DMS114 treated with DMSO at 0.1 percent for 48 hours (cell line): Measurements from ENCODE around the gene WSB1.
A peak's percentile ranks its signal among the peaks of the same experiment; 100 is the strongest.

Experiments used
- DNase-seq: peaks from one replicate; lab custom pipeline; 2025; ENCODE audit not compliant: unreplicated experiment; lab: John Stamatoyannopoulos, UW

Gene WSB1

GRCh38 chr17:27333410-27333980 lies 39.6 kb downstream of the WSB1 start:
- DNase-seq, result no peak

DNA sequence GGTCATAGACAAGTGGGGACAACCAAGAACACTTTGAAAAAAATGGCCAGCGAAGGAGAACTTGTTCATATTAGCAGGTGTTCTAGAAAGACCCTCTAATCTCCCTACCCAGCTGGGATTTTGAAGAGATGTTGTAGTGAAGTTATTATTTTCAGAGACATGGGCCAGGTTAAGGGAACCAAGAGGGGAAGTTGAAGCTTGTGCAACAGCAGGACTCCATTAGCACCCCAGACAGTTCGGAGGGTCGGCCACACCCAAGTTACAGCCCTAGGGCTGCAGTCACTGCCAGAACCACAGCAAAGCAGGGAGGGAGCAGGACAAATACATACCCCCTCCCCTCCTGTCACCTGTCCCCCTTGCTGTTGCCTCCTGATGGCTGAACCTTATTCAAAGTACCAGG lies 42.3 kb downstream of the WSB1 start:
- DNase-seq, result no peak

GRCh38 chr17:27338536-27338985 lies 44.6 kb downstream of the WSB1 start:
- DNase-seq, result no peak

DNA sequence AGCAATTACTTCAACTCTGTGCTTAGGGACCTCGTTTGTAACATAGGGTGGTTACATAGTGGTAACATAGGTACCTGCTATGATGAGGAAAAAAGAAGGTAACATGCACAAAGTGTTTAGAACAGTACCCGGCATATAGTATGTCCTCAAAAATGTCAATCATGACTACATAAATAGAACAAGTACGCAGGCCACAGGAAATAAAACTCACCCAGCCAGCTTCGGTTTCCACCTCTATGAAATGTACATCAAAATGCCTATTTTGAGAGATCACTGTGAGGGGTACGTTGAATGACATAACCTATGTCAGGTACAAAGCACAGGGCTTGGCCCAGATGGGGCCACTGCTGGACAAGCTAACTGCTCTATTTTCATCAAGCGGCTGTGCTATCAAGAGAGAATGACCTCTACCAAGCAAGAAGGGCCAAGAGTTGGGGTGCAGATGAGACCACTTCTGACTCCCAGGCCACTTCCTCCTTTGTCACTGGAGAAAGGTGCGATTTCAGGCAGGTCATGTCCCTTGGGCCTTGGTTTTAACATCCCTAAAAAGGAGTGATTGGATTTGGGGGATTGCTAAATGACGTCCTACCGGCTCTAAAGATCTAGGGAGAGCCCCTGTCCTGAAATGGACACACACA lies 45.4 kb downstream of the WSB1 start:
- no peak for DNase-seq

DNA sequence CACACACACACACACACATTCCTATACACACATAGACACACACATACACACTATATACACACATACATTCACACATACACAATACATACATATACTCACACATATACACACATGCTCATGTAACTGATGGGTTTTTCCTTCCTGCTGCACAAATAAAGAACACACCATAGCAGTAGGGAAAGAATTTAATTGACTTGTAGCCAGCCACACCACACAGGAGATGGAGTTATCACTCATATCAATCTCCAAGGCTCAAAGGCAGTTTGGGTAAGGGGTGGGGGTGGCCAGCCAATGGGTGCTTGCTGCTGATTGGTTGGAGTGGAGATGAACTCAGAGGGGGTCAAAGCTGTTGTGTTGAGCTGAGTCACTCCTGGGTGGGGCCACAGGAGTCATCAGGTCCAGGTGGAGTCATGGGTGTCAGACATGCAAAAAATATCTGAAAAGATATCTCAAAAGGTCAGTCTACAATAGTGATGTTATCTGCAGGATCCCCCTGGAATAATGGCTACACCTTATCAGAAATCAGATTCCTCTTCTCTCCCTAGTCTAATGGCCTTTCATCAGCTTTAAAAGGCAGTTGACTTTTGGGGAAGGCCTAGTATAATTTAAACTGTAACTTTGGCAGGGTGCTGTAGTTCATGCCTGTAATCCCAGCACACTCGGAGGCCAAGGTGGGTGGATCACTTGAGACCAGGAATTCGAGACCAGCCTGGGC lies 46.1 kb downstream of the WSB1 start:
- no peak for DNase-seq

GRCh38 chr17:27340575-27340974 lies 46.7 kb downstream of the WSB1 start:
- DNase-seq, result no peak

- DNase-seq, result no peak
Measured at GRCh38 chr17:27341041-27341471, 47.1 kb downstream of the WSB1 start.

- no peak for DNase-seq
Measured at GRCh38 chr17:27342059-27342458, 48.1 kb downstream of the WSB1 start.

- no peak for DNase-seq
Measured at GRCh38 chr17:27343294-27343693, 49.4 kb downstream of the WSB1 start.

GRCh38 chr17:27343977-27344607 lies 50.2 kb downstream of the WSB1 start:
- no peak for DNase-seq

- DNase-seq, result no peak
Measured at GRCh38 chr17:27345141-27345904, 51.4 kb downstream of the WSB1 start.

DNA sequence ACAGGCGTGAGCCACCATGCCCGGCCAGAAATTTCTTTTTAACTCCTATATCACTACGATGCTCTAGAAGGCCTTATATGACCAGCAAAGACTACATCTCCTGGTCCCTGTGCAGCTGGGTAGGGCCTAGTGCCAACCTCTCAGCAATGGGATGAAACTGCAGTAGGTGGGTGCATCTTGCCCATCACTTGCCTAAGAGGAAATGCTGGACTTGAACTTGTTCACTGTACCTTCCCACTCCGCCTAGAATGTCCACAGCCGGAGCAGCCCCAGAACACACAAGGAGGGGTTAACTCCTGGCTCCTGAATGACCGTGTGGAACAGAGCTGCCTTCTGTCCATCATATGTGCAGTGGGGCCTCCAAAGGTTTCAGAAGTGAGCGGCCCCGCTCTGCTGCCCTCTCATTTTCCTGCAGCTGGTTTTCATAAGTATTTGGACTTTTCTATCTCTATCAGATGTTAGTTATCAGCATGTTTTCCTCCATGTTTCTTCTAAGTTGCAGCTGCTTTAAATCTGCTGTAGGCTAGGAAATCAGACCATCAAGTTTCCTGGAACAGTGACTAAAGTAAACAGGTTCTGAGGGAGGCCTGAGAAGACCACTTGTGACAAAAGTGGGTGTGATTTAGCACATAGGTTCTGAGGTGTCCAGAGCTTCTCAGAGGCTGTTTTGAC lies 52.5 kb downstream of the WSB1 start:
- DNase-seq, result no peak

DNA sequence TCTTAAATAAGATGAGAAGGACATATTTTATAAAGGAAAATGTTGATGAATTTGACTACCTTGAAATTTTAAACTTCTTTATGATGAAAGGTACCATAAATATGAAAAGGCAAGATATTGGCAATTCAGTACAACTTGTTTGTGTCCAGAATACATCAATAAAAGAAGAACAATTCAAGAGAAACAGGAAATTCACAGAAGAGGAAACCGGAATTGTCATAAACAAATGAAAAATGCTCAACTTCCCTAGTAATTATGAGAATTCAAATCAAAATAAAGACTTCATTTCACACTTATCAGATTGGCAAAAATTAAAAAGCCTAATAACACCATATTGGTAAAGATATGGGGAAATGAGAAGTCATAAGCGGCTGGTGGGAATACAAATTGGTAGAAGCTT lies 54.3 kb downstream of the WSB1 start:
- DNase-seq, result no peak

DNA sequence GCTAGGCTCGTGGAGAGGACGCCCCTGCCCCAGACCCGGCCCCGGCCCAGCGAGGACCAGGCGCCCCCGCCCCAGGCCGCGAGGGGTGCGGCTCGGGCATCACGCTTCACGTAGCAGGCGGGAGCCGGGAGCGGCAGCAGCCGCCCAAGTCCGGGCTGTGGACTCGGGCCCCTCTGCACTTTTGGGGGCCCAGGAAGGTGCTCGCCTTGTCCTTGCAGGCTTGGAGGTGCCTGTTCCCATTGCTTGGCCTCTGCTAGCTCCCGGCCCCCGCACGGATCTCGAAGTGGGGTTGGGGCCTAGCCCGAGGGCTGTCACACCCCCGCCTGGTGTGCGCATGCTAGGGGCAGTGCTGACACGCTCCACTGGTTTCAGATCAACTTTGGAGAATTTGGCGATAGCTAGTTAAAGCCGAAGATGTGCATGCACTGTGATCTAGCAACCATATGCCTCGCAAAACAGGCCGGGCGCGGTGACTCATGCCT lies 55.7 kb downstream of the WSB1 start:
- peak; percentile 12 for DNase-seq

DNA sequence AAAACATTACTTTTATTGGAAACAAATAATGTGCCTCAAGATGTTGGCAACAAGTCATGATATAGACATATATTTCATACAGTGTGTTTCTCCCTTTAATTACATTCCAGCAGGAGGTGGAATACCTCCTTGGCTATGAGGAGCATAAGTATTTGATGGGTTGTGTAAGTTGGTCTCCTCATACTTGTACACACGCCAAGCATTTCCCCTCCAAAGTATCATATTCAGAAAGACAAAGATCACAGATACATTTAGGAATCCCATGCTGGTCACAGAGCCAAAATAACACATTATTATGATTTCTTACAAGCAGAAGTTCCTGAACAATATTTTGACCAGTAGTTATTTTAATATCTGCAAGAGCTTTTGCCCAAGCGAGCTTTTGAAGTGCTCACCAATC lies 57.8 kb downstream of the WSB1 start:
- no peak for DNase-seq

DNA sequence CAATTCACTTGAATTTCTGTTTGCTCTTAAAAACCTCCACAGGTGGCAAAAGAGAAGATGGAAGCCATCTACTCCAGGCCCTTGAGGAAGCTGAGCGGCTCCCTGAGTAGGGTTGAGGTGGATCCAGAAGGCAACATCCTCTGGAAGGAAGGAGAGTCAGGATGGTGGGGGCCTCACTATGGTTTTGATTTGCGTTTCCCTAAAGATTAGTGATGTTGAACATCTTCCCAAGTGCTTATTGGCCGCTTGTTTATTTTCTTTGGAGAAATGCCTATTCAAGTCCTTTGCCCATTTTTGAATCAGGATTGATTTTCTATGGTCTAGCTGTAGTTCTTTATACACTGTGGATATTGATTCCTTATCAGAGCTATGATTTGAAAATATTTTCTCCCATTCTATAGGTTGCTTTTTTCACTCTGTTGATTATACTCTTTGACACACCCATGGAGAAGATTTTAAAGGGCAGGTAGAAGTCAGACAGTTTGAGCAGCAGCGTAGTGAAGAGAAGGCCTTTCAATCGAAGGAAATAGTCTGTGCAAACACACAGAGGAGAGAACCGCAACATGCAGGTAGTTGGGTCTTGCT lies 58.6 kb downstream of the WSB1 start:
- DNase-seq, result no peak

DNA sequence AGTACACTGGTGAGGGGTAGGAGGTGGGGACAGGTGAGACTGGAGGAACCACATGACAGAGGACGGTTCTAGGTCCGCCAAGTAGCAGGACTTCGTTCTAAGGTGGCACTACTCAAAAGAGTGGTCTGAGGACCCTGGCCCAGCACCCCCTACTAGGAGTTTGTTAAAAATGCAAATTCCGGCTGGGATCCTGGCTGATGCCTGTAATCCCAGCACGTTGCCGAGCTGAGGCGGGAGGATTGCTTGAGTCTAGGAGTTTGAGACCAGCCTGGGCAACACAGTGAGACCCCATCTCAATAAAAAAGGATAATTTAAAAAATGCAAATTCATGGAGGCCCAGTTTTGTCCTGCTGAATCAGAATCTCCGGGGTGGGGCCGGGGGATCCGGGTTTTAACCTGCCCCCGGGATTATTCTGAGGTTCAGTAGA lies 59.1 kb downstream of the WSB1 start:
- no peak for DNase-seq

DNA sequence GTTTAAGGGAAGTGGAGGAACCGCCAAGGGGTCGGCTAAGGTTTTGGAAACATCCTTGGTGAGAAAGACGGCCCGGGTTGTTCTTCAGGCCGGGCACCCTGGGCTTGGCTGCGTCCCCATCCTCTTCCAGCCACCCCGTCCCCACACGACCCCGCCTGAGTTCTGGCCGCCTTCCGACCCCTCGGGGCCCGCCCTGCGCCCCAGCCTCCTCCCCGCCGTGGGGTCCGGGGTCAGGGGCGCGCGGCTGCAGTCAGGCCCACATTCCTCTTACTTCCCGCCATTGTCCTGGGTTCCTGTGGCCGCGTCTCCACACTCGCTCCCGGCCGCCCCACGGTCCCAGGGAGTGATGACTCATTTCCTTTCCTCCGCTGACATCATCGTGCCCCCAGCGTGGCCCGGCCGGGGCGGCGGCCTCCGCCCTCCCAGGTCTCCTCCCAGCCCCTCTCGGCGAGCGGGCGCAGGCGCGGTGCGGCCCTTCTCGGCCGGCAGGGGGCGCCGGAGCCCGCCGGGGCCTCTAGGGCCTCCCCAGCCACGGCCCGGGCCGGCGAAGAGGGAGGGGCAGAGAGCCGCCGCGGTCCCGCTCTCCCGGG lies 59.6 kb downstream of the WSB1 start:
- DNase-seq, result peak; percentile 73

- no peak for DNase-seq
Measured at GRCh38 chr17:27354051-27354490, 60.2 kb downstream of the WSB1 start.
